Stomach (tissue), 4 donors: ENCODE data around the gene DNMT3B.

Experiments used
- CTCF ChIP-seq, 7 experiments: fragments of 450-650 bp in 4 of 7; fragments of 200-600 bp in 3 of 7; sonication (generic) in 3 of 7; IDR thresholded peaks; one replicate each; pipeline ENCODE4 v1.5.1; 2016 to 2019; ENCODE audit warnings: antibody characterized with exemption in 7 of 7, control low read depth in 2 of 7, mild to moderate bottlenecking in 1 of 7
- POLR2A ChIP-seq, 4 donors: fragments of 450-650 bp; IDR thresholded peaks; one replicate each; pipeline ENCODE4 v1.6.1; 2016; ENCODE audit warnings: antibody characterized with exemption in 4 of 4, control low read depth in 2 of 4, mild to moderate bottlenecking in 1 of 4, moderate library complexity in 1 of 4

DNA sequence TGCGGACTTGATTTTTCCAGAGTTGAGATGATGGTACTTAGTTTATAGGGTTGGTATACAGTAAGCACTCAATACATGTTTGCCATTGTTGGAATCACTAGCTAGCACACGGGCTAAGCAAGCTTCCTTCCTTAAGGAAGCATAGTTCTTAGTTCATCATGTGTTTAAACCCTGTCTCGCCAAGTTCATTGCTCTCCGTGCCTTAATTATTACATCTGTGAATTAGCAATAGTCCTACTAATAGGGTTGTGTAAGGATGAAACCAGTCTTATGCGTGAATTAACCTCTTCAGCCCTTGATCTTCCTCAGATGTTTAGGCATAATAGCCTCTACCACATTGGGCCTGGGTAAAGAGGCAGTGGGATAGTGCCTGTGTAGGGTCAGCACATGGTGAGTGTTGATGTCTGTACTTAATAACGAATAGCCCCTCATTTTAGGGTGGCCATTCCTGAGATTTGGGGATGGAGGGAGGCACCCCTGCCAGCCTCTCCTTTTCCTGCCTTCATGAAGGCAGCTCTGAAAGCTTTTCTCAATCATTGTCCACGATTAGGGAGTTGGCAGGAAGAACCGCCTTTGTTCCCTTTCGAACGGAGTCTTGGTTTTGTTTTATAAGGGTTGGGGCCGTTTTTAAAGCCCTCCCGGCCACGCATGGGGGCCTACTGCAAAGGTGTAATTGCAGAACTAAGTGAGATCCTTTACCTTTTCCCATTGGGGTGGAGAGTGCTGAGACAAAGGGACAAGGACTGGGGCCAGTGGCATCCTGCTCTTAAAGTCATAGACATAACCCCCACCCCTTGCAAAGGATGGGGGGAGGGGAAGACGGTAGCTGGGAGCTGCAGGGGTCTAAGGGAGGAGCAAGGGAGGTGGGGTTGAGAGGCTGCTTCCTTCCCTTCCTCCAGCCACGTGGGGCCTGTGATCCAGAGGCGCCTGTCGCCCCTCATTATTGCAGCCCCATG, 2.1 kb downstream of the DNMT3B start:
- TF ChIP-seq POLR2A (IDR thresholded peaks at IDR 0.05) (no peak), CTCF (IDR thresholded peaks at IDR 0.05) (no peak)
